Measurements from ENCODE around the gene FKBP14. TPM values are rescaled to one million over a fixed set of nuclear protein-coding genes. Genes with fewer than 3 reads are reported as not detected.

Gene FKBP14
- polyA plus RNA-seq, 3 donors, result 0.43 to 1.9 (median 1.1) TPM

- intact Hi-C loops (cut with micrococcal nuclease), result no loop called here
- no peak overlapping the region for H3K4me3 Mint-ChIP-seq
These were observed 20.6 kb upstream of the FKBP14 start for GRCh38 chr7:30047124-30047523.

GRCh38 chr7:30046127-30046770 is 19.7 kb upstream of the FKBP14 start:
- Histone ChIP-seq H3K9me3 (replicated peaks in 1 of 2; ENCODE audit: control insufficient read depth in 1 of 2, insufficient read depth in 1 of 2, low read length in 2 of 2) (no peaks in the 10 kb centered on the region), H3K36me3 (replicated peaks in 1 of 2; ENCODE audit: control insufficient read depth in 1 of 2, insufficient read depth in 2 of 2, low read length in 2 of 2) (peaks cover 7 to 41% of the 10 kb centered on the region in 2 donors), H3K27me3 (ENCODE audit: control insufficient read depth in 2 of 2, insufficient read depth in 2 of 2, low read length in 2 of 2) (no peaks in the 10 kb centered on the region), H3K4me1 (ENCODE audit: control insufficient read depth in 1 of 2, insufficient read depth in 2 of 2, low read length in 2 of 2) (no peaks in the 10 kb centered on the region), H3K9ac (ENCODE audit: insufficient read depth, low read length, poor library complexity, severe bottlenecking) (no peak overlapping the region), H2AFZ (ENCODE audit: insufficient read depth, low read depth, low read length, poor library complexity, severe bottlenecking) (no peak overlapping the region), H4K20me1 (ENCODE audit: insufficient read depth, low read length) (no peaks in the 10 kb centered on the region), H3K27ac (ENCODE audit: low read depth in 1 of 2, low read length in 2 of 2) (no peak overlapping the region), H3K79me2 (ENCODE audit: insufficient read depth, low read length) (no peaks in the 10 kb centered on the region), H3K4me3 (replicated peaks in 1 of 3; ENCODE audit: low read depth in 2 of 3, low read length in 3 of 3) (no peak overlapping the region), H3K4me2 (replicated peaks; ENCODE audit: extremely low read depth, low read length, poor library complexity, severe bottlenecking) (no peak overlapping the region)
- Mint-ChIP-seq H3K9me3 (no peaks in the 10 kb centered on the region), H3K4me3 (no peak overlapping the region), H3K27ac (no peak overlapping the region), H3K36me3 (peaks cover 39 to 41% of the 10 kb centered on the region in 2 donors), H3K27me3 (ENCODE audit: low read depth in 3 of 3) (peaks cover 0 to 2% (median 2%) of the 10 kb centered on the region in 3 donors), H3K4me1 (no peaks in the 10 kb centered on the region)
- 100% methylated on average over 2 of the region's 3 CpGs for WGBS (ENCODE audit: insufficient coverage)
- intact Hi-C loops (cut with micrococcal nuclease), result no loop called here
- DNase-seq, result no peak
- no peak for TF ChIP-seq CTCF (IDR thresholded peaks at IDR 0.05)

More at GRCh38 chr7:30047124-30047523, 20.6 kb upstream of the FKBP14 start:
- H3K27me3 Mint-ChIP-seq (ENCODE audit: low read depth in 3 of 3), result peaks cover 0 to 2% (median 2%) of the 10 kb centered on the region in 3 donors
- no peak overlapping the region for H3K4me2 ChIP-seq (replicated peaks; ENCODE audit: extremely low read depth, low read length, poor library complexity, severe bottlenecking)
- no peak for TF ChIP-seq CTCF (IDR thresholded peaks at IDR 0.05)
- H3K27ac ChIP-seq (ENCODE audit: low read depth in 1 of 2, low read length in 2 of 2), result no peak overlapping the region
- no peak overlapping the region for H2AFZ ChIP-seq (ENCODE audit: insufficient read depth, low read depth, low read length, poor library complexity, severe bottlenecking)
- H3K9ac ChIP-seq (ENCODE audit: insufficient read depth, low read length, poor library complexity, severe bottlenecking), result no peak overlapping the region
- H4K20me1 ChIP-seq (ENCODE audit: insufficient read depth, low read length), result no peaks in the 10 kb centered on the region
- no peak overlapping the region for H3K27ac Mint-ChIP-seq
- H3K9me3 Mint-ChIP-seq, result no peaks in the 10 kb centered on the region
- no peak overlapping the region for H3K4me3 ChIP-seq (replicated peaks in 1 of 3; ENCODE audit: low read depth in 2 of 3, low read length in 3 of 3)
- no peaks in the 10 kb centered on the region for H3K27me3 ChIP-seq (ENCODE audit: control insufficient read depth in 2 of 2, insufficient read depth in 2 of 2, low read length in 2 of 2)
- no peaks in the 10 kb centered on the region for H3K79me2 ChIP-seq (ENCODE audit: insufficient read depth, low read length)
- H3K4me1 Mint-ChIP-seq, result no peaks in the 10 kb centered on the region
- no peaks in the 10 kb centered on the region for H3K4me1 ChIP-seq (ENCODE audit: control insufficient read depth in 1 of 2, insufficient read depth in 2 of 2, low read length in 2 of 2)
- H3K36me3 Mint-ChIP-seq, result peaks cover 42 to 48% of the 10 kb centered on the region in 2 donors
- 100% methylated on average over 1 of the region's 2 CpGs for WGBS (ENCODE audit: insufficient coverage)
- H3K9me3 ChIP-seq (replicated peaks in 1 of 2; ENCODE audit: control insufficient read depth in 1 of 2, insufficient read depth in 1 of 2, low read length in 2 of 2), result no peaks in the 10 kb centered on the region
- DNase-seq, result no peak
- peaks cover 7 to 41% of the 10 kb centered on the region in 2 donors for H3K36me3 ChIP-seq (replicated peaks in 1 of 2; ENCODE audit: control insufficient read depth in 1 of 2, insufficient read depth in 2 of 2, low read length in 2 of 2)
